Skin of body (tissue), 2 donors: ENCODE results near the gene TRIM27. TPM values are rescaled to one million over a fixed set of nuclear protein-coding genes. Genes with fewer than 3 reads are reported as not detected.
"Not testable (repeated sequence)": the region's sequence is repeated elsewhere in the genome, so short reads cannot be mapped to it uniquely, and the experiment has no call there.

Source experiments
- DNase-seq: peaks from one replicate; lab custom pipeline; 2025; lab: John Stamatoyannopoulos, UW
- total RNA-seq: library from RNA; depleted of rRNA; stranded (reverse); fragments of >200 nt; gene quantifications from one replicate; pipeline ENCODE4 v1.2.3, GENCODE V29; 2014

TRIM27 gene
- total RNA-seq = 48.0 TPM

DNA sequence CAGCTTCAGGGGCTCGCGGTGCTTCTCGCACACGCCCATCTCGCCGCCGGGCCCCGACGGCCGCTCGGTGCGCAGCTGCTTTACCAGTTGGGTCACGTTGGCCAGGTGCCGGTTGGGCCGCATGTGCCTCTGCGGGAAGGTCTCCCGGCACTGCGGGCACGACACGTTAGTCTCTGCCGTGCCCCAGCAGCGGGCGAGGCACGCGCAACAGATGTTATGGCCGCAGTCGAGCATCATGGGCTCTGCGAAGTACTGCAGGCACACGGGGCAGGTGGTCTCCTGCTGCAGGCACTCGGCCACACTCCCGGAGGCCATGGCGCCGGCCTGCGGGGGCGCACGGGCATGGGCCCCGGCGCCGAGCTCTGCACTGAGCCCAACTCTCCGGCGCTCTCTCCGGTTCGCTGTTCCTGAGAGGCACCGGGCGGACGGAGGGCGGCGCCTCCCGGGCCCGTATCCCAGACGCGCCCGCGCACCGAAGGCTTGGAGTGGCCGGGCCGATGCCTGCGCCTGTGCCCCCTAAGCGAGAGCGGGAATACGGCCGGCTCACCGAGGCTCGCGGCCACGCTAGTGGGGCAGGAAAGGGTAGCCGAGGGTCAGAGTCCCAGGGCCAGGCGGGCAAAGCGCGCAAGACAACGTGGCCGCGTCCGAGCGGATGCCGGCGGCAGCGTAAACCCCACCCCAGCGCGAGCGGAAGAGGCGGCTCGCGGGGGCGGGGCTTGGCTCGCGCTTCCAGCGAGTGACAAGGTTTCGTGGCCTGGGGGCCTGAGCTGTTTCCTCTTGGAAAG, at the start of gene TRIM27:
Gene TRIM27, minus strand, starts transcription at position 668 of the 785 bp plus-strand sequence. Its CDS starts 353 bp downstream, at position 315.
- DNase-seq = peak; percentile 70

- not testable (repeated sequence) for DNase-seq
These were observed 46.3 kb upstream of the TRIM27 start for GRCh38 chr6:28970056-28970455.

DNA sequence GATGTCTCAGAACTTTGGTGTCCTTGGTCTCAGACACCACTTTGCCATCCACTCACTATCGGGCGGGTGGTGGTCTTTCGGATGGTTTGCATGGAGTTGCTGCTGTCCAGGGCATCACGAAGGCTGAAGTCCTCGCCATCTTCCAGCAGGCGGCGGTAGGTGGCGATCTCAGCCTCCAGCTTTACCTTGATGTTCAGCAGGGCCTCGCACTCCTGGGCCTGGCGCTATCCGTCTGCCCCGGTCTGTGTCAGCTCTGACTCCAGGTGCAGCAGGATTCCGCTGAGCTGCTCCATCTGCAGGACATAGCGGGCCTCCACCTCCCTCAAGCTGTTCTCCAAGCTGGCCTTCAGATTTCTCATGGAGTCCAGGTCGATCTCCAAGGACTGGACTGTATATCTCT, 45.3 kb upstream of the TRIM27 start:
- no peak for DNase-seq

DNA sequence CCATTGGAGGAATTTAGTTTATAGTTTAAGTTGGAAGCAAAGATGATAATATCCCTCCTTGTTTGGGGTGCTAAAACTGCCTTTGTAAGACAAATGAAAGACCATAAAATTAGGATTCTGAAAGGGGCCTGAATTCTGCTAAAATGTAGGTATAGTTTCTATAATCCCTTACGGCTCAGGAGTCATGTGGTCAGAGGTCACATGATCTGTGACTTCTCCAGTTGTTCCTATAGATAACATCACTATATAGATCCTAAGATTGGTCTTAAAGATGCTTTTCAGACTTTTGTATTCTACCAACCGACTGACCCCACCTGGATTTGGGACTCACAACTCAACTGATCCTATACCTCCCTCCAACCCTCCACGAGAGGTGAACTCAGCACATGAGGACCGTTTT, 44.7 kb upstream of the TRIM27 start:
- no peak for DNase-seq

DNA sequence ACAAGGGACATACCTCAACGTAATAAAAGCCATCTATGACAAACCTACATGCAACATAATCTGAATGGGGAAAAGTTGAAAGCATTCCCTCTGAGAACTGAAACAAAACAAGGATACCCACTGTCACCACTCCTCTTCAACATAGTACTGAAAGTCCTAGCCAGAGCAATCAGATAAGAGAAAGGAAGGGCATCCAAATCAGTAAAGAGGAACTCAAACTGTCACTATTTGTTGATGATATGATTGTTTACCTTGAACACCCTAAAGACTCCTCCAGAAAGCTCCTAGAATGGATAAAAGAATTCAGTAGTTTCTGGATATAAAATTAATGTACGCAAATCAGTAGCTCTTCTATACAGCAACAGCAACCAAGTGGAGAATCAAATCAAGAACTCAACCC, 41.9 kb upstream of the TRIM27 start:
- no peak for DNase-seq

DNA sequence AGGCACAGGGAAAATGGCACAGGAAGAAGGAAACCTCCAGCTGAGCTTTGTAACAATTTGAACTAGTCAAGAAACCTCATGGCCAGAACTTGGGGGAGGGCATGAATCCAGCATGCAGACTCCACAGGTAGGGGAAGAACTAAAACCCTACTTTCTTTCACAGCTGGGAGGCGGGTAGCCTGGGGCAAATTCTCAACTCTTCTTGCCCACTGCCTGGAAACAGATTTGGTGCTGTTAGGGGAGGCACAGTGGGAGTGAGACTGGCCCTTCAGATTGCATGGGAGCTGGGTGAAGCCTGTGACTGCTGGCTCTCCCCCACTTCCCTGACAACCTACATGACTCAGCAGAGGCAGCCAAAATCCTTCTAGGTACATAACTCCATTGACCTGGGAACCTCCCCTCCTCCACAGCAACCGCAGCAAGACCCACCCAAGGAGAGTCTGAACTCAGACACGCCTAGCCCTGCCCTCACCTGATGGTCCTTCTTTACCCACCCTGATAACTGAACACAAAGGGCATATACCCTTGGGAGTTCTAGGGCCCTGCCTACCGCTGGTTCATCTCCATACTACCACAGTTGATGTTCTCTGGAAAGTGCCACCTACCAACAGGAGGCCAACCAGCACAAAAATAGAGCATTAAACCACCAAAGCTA, 37.2 kb upstream of the TRIM27 start:
- DNase-seq = no peak

DNA sequence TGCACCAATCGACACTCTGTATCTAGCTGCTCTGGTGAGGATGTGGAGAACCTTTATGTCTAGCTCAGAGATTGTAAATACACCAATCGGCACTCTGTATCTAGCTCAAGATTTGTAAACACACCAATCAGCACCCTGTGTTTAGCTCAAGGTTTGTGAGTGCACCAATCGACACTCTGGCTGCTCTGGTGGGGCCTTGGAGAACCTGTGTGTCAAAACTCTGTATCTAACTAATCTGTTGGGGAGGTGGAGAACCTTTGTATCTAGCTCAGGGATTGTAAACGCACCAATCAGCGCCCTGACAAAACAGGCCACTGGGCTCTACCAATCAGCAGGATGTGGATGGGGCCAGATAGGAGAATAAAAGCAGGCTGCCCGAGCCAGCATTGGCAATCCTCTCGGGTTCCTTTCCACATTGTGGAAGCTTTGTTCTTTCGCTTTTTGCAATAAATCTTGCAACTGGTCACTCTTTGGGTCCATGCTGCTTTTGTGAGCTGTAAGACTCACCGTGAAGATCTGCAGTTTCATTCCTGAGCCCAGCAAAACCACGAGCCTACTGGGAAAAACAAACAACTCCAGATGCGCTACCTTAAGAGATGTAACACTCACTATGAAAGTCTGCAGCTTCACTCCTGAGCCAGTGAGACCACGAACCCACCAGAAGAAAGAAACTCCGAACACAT, 34.9 kb upstream of the TRIM27 start:
- DNase-seq = not testable (repeated sequence)

- DNase-seq = not testable (repeated sequence)
These were observed 34.1 kb upstream of the TRIM27 start for GRCh38 chr6:28957795-28958314.

- no peak for DNase-seq
These were observed 32.5 kb upstream of the TRIM27 start for GRCh38 chr6:28956331-28956730.

DNA sequence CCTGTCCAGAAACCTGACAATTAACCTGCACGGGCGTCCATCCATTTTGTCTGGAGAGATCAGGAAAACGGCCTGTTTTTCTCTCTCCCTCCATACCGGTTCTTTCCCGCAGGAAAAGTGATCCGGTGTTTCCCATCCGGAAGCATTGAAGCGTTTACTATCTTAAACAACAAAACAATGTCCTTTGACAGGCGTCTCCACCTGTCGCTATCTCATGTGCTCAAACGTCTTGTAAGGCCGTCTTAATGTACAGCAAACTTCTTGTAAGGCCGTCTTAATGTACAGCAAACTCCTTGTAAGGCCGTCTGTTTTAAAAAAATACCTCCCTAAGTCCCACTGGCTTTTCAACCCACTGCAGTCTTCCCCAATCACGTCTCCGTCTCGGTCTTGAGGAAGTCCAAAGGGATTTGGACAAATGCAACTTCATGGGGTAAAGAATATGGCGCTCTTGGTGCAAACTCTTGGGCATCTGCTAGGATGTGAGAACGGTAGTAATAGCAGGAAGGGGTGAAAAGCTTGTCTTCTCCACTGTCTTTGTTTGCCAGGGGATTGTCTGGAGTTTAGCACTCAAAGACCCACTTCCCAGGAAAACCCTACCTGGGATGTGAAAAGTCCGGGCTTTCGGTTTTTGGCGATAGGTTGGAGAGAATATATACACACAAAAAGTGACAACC, 29.9 kb upstream of the TRIM27 start:
- DNase-seq = no peak

GRCh38 chr6:28953039-28953584, 29.3 kb upstream of the TRIM27 start:
- DNase-seq = no peak

GRCh38 chr6:28949656-28950195, 25.9 kb upstream of the TRIM27 start:
- not testable (repeated sequence) for DNase-seq

DNA sequence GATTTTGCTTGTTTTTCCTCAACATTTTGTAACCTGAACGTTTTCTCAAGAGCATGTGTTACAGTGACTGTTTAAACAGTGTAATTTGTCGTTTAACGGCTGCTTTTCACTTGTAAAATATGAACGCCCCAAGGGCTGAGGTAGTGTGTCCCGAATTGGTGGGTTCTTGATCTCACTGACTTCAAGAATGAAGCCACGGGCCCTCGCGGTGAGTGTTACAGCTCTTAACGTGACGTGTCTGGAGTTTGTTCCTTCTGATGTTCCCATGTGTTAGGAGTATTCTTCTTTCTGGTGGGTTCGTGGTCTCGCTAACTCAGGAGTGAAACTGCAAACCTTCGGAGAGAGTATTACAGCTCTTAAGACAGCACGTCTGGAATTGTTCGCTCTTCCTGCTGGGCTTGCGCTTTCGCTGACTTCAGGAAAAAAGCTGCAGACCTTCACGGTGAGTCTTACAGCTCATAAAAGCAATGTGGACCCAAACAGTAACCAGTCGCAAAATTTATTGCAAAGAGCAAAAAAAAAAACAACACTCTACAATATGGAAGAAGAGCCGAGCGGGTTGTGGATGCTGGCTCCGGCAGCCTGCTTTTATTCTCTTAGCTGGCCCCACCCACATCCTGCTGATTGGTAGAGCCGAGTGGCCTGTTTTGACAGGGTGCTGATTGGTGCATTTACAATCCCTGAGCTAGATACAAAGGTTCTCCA, 25.1 kb upstream of the TRIM27 start:
- DNase-seq = no peak

DNA sequence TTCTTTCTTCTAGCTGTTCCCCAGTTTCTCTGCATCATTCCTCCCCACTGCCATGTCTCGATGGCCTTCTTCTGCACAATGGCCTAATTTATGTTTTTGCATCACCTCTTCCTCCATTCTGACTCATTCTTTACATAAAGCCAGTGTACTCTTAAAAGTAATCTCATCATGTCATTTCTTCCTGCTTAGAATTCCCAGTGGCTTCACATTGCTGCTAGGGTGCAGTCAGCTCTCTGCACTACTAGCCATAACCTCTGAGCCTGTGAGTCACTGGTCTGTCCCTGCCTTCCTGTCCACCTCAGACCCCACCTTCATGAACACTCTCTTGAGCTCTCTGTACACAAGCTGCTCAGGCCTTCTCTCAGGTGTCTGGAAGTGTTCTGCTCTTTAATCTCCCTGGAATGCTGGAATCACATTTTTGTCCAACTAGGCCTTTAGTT, 24.1 kb upstream of the TRIM27 start:
- no peak for DNase-seq

- DNase-seq = no peak
These were observed 23.4 kb upstream of the TRIM27 start for GRCh38 chr6:28947067-28947765.

DNA sequence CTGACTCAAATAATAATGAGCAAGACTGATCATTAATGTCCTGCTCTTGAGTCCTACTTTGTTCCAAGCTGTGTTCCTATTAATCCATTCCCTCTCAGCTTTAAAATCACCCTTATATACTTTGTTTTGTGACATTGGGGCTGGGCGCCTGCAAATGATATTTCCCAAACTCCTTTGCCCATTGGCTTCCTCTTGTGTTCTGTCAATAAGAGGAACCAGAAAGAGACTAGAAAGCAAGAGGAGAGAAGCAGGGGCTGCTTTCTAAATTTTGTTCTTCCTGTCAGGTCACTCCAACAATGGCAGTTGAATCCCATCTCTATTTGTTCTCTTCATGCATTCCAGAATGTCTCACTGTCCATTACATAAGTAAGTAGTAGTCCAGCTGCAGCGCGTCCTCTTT, 21.6 kb upstream of the TRIM27 start:
- no peak for DNase-seq

DNA sequence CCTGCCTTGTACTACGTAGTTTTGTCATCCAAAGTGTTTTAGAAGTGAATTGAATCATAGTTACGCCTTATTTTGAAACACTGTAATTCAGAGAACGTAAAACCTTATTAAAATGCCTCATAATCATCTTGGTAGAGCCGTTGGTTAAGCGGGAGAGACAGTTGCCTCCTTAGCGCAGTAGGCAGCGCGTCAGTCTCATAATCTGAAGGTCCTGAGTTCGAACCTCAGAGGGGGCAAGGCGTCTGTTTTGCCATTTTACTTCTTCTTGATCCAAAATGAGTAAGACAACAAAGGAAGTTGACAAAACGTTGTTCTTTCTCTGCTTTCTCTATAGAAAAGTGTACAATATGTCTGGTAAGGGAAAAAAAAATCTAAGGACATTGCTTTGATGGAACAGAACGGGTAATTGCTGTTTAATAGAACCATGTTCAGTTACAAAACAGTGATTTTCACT, 20.7 kb upstream of the TRIM27 start:
- peak; percentile 88 for DNase-seq

- DNase-seq = peak; percentile 31
These were observed 20.0 kb upstream of the TRIM27 start for GRCh38 chr6:28943557-28944411.

GRCh38 chr6:28943223-28943556, 19.4 kb upstream of the TRIM27 start:
- DNase-seq = no peak
